ENCODE results near the gene LHFPL3. TPM values are rescaled to one million over a fixed set of nuclear protein-coding genes. Genes with fewer than 3 reads are reported as not detected.

Gene LHFPL3
- total and polyA plus RNA-seq, 2 of the 13 experiments (the other 11 are each of a cell fraction or from before 2014, with no cell fraction given) = not detected

DNA sequence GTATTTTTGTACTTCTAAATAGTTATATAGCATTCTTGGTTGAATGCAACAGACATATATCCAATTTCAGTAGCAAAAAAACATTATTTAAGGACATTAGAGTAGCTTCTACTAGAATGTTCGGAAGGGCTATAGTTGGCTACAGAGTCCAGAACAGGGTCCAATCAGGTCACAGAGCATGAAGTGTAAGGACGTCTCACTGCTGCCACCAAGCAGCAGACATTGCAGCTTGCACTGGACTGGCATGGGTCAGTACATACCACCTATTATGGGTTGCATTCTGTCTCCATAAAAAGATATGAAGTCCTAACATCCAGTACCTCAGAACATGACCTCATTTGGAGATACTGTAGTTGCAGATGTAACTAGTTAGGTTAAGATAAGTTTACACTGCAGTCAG, 87.3 kb downstream of the LHFPL3 start:
- no peaks in the 10 kb centered on the region for H3K79me2 ChIP-seq (ENCODE audit: insufficient read depth, low read length)
- no peak overlapping the region for H3K4me3 ChIP-seq (replicated peaks in 1 of 3; ENCODE audit: insufficient read depth in 1 of 3, low read depth in 2 of 3, low read length in 3 of 3)
- H3K36me3 ChIP-seq (replicated peaks in 1 of 2; ENCODE audit: control insufficient read depth in 1 of 2, insufficient read depth in 2 of 2, low read length in 2 of 2) = no peaks in the 10 kb centered on the region
- no TSS peak for BruUV-seq (replicated peaks)
- 6% methylated on average over 2 of the region's 2 CpGs for WGBS (ENCODE audit: low lambda C conversion rate)
- no peak overlapping the region for H3K4me2 ChIP-seq (ENCODE audit: low read depth, low read length)
- H3K27me3 ChIP-seq (ENCODE audit: control insufficient read depth in 1 of 2, insufficient read depth in 2 of 2, low read length in 2 of 2) = 0 out of 5 replicates have a peak, but pooled peaks cover 0 to 3% of the 10 kb centered on the region in 2 experiments
- no peak overlapping the region for H3K9ac ChIP-seq (ENCODE audit: insufficient read depth, low read depth, low read length)
- no peak overlapping the region for H2AFZ ChIP-seq (ENCODE audit: low read length)
- H3K4me1 ChIP-seq (ENCODE audit: insufficient read depth, low read length) = no peaks in the 10 kb centered on the region; the same call in 1 of the 2 replicates
- FAIRE-seq = no peak
- CTCF ChIA-PET (ENCODE audit: low intra/inter-chr PET ratio, low total read pairs) = no interaction called here
- intact Hi-C loops (cut with micrococcal nuclease; ENCODE audit: unreplicated experiment) = no loop called here
- peak; percentile 51; the same call in 1 of the 3 replicates for ATAC-seq
- no peak overlapping the region for H3K27ac ChIP-seq (ENCODE audit: extremely low read length, insufficient read depth, low read length)
- H4K20me1 ChIP-seq (ENCODE audit: insufficient read depth, low read length) = no peaks in the 10 kb centered on the region; the same call in 1 of the 2 replicates
- no peaks in the 10 kb centered on the region for H3K9me3 ChIP-seq (ENCODE audit: low read length)
- in situ Hi-C loops (cut with HindIII; ENCODE audit: extremely low pct_ligation_motif_present, low pct_unique_long_range_greater_than_20kb) = no loop called here
- TF ChIP-seq, protein P1, sequence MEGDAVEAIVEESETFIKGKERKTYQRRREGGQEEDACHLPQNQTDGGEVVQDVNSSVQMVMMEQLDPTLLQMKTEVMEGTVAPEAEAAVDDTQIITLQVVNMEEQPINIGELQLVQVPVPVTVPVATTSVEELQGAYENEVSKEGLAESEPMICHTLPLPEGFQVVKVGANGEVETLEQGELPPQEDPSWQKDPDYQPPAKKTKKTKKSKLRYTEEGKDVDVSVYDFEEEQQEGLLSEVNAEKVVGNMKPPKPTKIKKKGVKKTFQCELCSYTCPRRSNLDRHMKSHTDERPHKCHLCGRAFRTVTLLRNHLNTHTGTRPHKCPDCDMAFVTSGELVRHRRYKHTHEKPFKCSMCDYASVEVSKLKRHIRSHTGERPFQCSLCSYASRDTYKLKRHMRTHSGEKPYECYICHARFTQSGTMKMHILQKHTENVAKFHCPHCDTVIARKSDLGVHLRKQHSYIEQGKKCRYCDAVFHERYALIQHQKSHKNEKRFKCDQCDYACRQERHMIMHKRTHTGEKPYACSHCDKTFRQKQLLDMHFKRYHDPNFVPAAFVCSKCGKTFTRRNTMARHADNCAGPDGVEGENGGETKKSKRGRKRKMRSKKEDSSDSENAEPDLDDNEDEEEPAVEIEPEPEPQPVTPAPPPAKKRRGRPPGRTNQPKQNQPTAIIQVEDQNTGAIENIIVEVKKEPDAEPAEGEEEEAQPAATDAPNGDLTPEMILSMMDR (CRISPR knock-in tag; IDR thresholded peaks at IDR 0.05) = 0 out of 2 replicates have a peak, but pooled peaks have one; percentile 15
- TF ChIP-seq ZNF335 (CRISPR knock-in tag; IDR thresholded peaks at IDR 0.05) = no peak
- TF ChIP-seq, protein P2, sequence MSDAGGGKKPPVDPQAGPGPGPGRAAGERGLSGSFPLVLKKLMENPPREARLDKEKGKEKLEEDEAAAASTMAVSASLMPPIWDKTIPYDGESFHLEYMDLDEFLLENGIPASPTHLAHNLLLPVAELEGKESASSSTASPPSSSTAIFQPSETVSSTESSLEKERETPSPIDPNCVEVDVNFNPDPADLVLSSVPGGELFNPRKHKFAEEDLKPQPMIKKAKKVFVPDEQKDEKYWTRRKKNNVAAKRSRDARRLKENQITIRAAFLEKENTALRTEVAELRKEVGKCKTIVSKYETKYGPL (CRISPR knock-in tag; IDR thresholded peaks at IDR 0.05) = no peak
- peak; percentile 31; the same call in 1 of the 2 replicates for TF ChIP-seq NFYB (CRISPR knock-in tag; IDR thresholded peaks at IDR 0.05)
- POLR2A ChIA-PET = no interaction called here
- DNase-seq (ENCODE audit: low spot score) = no peak

DNA sequence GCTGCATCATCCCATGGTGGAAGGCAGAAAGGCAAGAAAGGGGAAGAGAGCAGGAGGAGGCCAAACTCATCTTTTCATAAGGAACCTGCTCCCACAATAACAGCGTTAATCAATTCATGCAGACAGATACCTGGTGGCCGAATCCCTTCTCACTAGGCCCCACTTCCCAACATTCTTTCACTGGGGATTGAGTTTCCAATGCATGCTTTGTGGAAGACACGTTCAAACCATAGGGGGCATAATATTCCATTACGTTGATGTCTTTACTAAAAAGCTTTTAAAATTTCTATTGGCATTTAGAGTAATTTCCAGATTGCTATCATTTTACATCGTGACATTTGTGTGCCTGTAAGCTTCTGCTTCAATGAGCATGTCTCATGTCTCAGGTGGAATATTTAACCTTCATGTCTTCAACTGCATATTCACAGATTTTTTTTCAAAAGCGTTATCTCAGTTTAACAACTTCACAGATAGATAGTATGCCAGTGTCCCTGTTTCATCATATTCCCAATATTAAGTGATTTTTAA, 88.5 kb downstream of the LHFPL3 start:
- no peak overlapping the region for H3K27ac ChIP-seq (ENCODE audit: extremely low read length, insufficient read depth, low read length)
- no peak overlapping the region for H3K4me3 ChIP-seq (replicated peaks in 1 of 3; ENCODE audit: insufficient read depth in 1 of 3, low read depth in 2 of 3, low read length in 3 of 3)
- no peak for DNase-seq (ENCODE audit: low spot score)
- no peak overlapping the region for H2AFZ ChIP-seq (ENCODE audit: low read length)
- 0 out of 5 replicates have a peak, but pooled peaks cover 0 to 3% of the 10 kb centered on the region in 2 experiments for H3K27me3 ChIP-seq (ENCODE audit: control insufficient read depth in 1 of 2, insufficient read depth in 2 of 2, low read length in 2 of 2)
- no peak overlapping the region for H3K4me2 ChIP-seq (ENCODE audit: low read depth, low read length)
- no peaks in the 10 kb centered on the region for H3K9me3 ChIP-seq (ENCODE audit: low read length)
- intact Hi-C loops (cut with micrococcal nuclease; ENCODE audit: unreplicated experiment) = no loop called here
- 4% methylated on average over 6 of the region's 6 CpGs for WGBS (ENCODE audit: low lambda C conversion rate)
- no peaks in the 10 kb centered on the region; the same call in 1 of the 2 replicates for H3K4me1 ChIP-seq (ENCODE audit: insufficient read depth, low read length)
- H3K79me2 ChIP-seq (ENCODE audit: insufficient read depth, low read length) = no peaks in the 10 kb centered on the region
- no TSS peak for BruUV-seq (replicated peaks)
- no peak for ATAC-seq
- CTCF ChIA-PET (ENCODE audit: low intra/inter-chr PET ratio, low total read pairs) = no interaction called here
- FAIRE-seq = no peak
- POLR2A ChIA-PET = no interaction called here
- H4K20me1 ChIP-seq (ENCODE audit: insufficient read depth, low read length) = no peaks in the 10 kb centered on the region; the same call in 1 of the 2 replicates
- in situ Hi-C loops (cut with HindIII; ENCODE audit: extremely low pct_ligation_motif_present, low pct_unique_long_range_greater_than_20kb) = no loop called here
- H3K36me3 ChIP-seq (replicated peaks in 1 of 2; ENCODE audit: control insufficient read depth in 1 of 2, insufficient read depth in 2 of 2, low read length in 2 of 2) = no peaks in the 10 kb centered on the region
- H3K9ac ChIP-seq (ENCODE audit: insufficient read depth, low read depth, low read length) = no peak overlapping the region
- no peak for TF ChIP-seq ASH2L (IDR thresholded peaks at IDR 0.05; ENCODE audit: insufficient read length, low read depth, low read length)
- TF ChIP-seq ZIK1 (CRISPR knock-in tag; IDR thresholded peaks at IDR 0.05; ENCODE audit: borderline replicate concordance, low read depth) = no peak
- no peak for TF ChIP-seq ZSCAN12 (CRISPR knock-in tag; IDR thresholded peaks at IDR 0.05)
- TF ChIP-seq MED1 (CRISPR knock-in tag; IDR thresholded peaks at IDR 0.05) = no peak
- TF ChIP-seq, protein P3, sequence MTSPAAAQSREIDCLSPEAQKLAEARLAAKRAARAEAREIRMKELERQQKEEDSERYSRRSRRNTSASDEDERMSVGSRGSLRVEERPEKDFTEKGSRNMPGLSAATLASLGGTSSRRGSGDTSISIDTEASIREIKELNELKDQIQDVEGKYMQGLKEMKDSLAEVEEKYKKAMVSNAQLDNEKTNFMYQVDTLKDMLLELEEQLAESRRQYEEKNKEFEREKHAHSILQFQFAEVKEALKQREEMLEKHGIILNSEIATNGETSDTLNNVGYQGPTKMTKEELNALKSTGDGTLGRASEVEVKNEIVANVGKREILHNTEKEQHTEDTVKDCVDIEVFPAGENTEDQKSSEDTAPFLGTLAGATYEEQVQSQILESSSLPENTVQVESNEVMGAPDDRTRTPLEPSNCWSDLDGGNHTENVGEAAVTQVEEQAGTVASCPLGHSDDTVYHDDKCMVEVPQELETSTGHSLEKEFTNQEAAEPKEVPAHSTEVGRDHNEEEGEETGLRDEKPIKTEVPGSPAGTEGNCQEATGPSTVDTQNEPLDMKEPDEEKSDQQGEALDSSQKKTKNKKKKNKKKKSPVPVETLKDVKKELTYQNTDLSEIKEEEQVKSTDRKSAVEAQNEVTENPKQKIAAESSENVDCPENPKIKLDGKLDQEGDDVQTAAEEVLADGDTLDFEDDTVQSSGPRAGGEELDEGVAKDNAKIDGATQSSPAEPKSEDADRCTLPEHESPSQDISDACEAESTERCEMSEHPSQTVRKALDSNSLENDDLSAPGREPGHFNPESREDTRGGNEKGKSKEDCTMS (CRISPR knock-in tag; conservative IDR thresholded peaks at IDR 0.05) = no peak
- no peak for TF ChIP-seq IKZF1 (IDR thresholded peaks at IDR 0.05)
- TF ChIP-seq MZF1 (CRISPR knock-in tag; IDR thresholded peaks at IDR 0.05; ENCODE audit: borderline replicate concordance) = no peak
